ENCODE results near the gene OAT. TPM values are rescaled to one million over a fixed set of nuclear protein-coding genes. Genes with fewer than 3 reads are reported as not detected.

Gene OAT
- total RNA-seq, 1 donor from 2014 or later = 106 TPM

- Histone ChIP-seq H3K4me3 (ENCODE audit: low read length in 3 of 3) (no peak overlapping the region), H3K9ac (ENCODE audit: low read depth in 1 of 3, low read length in 3 of 3) (no peak overlapping the region), H3K27ac (ENCODE audit: low read depth, low read length) (no peak overlapping the region), H3K27me3 (ENCODE audit: control insufficient read depth in 3 of 3, insufficient read depth in 3 of 3, low read length in 3 of 3) (peaks cover 12 to 21% (median 20%) of the 10 kb centered on the region in 3 donors), H3K36me3 (ENCODE audit: control insufficient read depth in 3 of 3, insufficient read depth in 3 of 3, low read length in 3 of 3) (no peaks in the 10 kb centered on the region), H3K4me1 (ENCODE audit: control insufficient read depth in 3 of 3, insufficient read depth in 3 of 3, low read length in 3 of 3) (peaks cover 0 to under 1% (median 0%) of the 10 kb centered on the region in 3 donors), H3K9me3 (ENCODE audit: control insufficient read depth in 3 of 3, low read length in 3 of 3) (no peaks in the 10 kb centered on the region)
Measured at GRCh38 chr10:124383496-124383895, 35.2 kb downstream of the OAT start.

GRCh38 chr10:124381011-124381611, 37.6 kb downstream of the OAT start:
- H3K4me3 ChIP-seq (ENCODE audit: low read length in 3 of 3) = no peak overlapping the region
- H3K9me3 ChIP-seq (ENCODE audit: control insufficient read depth in 3 of 3, low read length in 3 of 3) = no peaks in the 10 kb centered on the region
- no peaks in the 10 kb centered on the region for H3K4me1 ChIP-seq (ENCODE audit: control insufficient read depth in 3 of 3, insufficient read depth in 3 of 3, low read length in 3 of 3)
- H3K27me3 ChIP-seq (ENCODE audit: control insufficient read depth in 3 of 3, insufficient read depth in 3 of 3, low read length in 3 of 3) = peaks cover 12 to 21% (median 20%) of the 10 kb centered on the region in 3 donors
- no peak overlapping the region for H3K27ac ChIP-seq (ENCODE audit: low read depth, low read length)
- H3K9ac ChIP-seq (ENCODE audit: low read depth in 1 of 3, low read length in 3 of 3) = no peak overlapping the region
- no peaks in the 10 kb centered on the region for H3K36me3 ChIP-seq (ENCODE audit: control insufficient read depth in 3 of 3, insufficient read depth in 3 of 3, low read length in 3 of 3)

- Histone ChIP-seq H3K36me3 (ENCODE audit: control insufficient read depth in 3 of 3, insufficient read depth in 3 of 3, low read length in 3 of 3) (no peaks in the 10 kb centered on the region), H3K9ac (ENCODE audit: low read depth in 1 of 3, low read length in 3 of 3) (no peak overlapping the region), H3K4me3 (ENCODE audit: low read length in 3 of 3) (no peak overlapping the region), H3K27ac (ENCODE audit: low read depth, low read length) (no peak overlapping the region), H3K4me1 (ENCODE audit: control insufficient read depth in 3 of 3, insufficient read depth in 3 of 3, low read length in 3 of 3) (no peaks in the 10 kb centered on the region), H3K9me3 (ENCODE audit: control insufficient read depth in 3 of 3, low read length in 3 of 3) (no peaks in the 10 kb centered on the region), H3K27me3 (ENCODE audit: control insufficient read depth in 3 of 3, insufficient read depth in 3 of 3, low read length in 3 of 3) (peaks cover 12 to 21% (median 20%) of the 10 kb centered on the region in 3 donors)
Measured at GRCh38 chr10:124380256-124380995, 38.3 kb downstream of the OAT start.

GRCh38 chr10:124379609-124380193, 39.0 kb downstream of the OAT start:
- Histone ChIP-seq H3K9me3 (ENCODE audit: control insufficient read depth in 3 of 3, low read length in 3 of 3) (no peaks in the 10 kb centered on the region), H3K27ac (ENCODE audit: low read depth, low read length) (no peak overlapping the region)

GRCh38 chr10:124378881-124379471, 39.7 kb downstream of the OAT start:
- H3K27me3 ChIP-seq (ENCODE audit: control insufficient read depth in 3 of 3, insufficient read depth in 3 of 3, low read length in 3 of 3) = peaks cover 12 to 21% (median 20%) of the 10 kb centered on the region in 3 donors

More at GRCh38 chr10:124379609-124380193, 39.0 kb downstream of the OAT start:
- Histone ChIP-seq H3K9ac (ENCODE audit: low read depth in 1 of 3, low read length in 3 of 3) (no peak overlapping the region), H3K27me3 (ENCODE audit: control insufficient read depth in 3 of 3, insufficient read depth in 3 of 3, low read length in 3 of 3) (peaks cover 12 to 21% (median 20%) of the 10 kb centered on the region in 3 donors), H3K4me1 (ENCODE audit: control insufficient read depth in 3 of 3, insufficient read depth in 3 of 3, low read length in 3 of 3) (no peaks in the 10 kb centered on the region), H3K36me3 (ENCODE audit: control insufficient read depth in 3 of 3, insufficient read depth in 3 of 3, low read length in 3 of 3) (no peaks in the 10 kb centered on the region), H3K4me3 (ENCODE audit: low read length in 3 of 3) (no peak overlapping the region)

GRCh38 chr10:124378271-124378670, 40.5 kb downstream of the OAT start:
- H3K4me1 ChIP-seq (ENCODE audit: control insufficient read depth in 3 of 3, insufficient read depth in 3 of 3, low read length in 3 of 3) = no peaks in the 10 kb centered on the region
- H3K9ac ChIP-seq (ENCODE audit: low read depth in 1 of 3, low read length in 3 of 3) = no peak overlapping the region
- no peaks in the 10 kb centered on the region for H3K9me3 ChIP-seq (ENCODE audit: control insufficient read depth in 3 of 3, low read length in 3 of 3)
- H3K27ac ChIP-seq (ENCODE audit: low read depth, low read length) = no peak overlapping the region
- peaks cover 12 to 21% (median 20%) of the 10 kb centered on the region in 3 donors for H3K27me3 ChIP-seq (ENCODE audit: control insufficient read depth in 3 of 3, insufficient read depth in 3 of 3, low read length in 3 of 3)
- no peak overlapping the region for H3K4me3 ChIP-seq (ENCODE audit: low read length in 3 of 3)
- H3K36me3 ChIP-seq (ENCODE audit: control insufficient read depth in 3 of 3, insufficient read depth in 3 of 3, low read length in 3 of 3) = no peaks in the 10 kb centered on the region

More at GRCh38 chr10:124378881-124379471, 39.7 kb downstream of the OAT start:
- no peaks in the 10 kb centered on the region for H3K4me1 ChIP-seq (ENCODE audit: control insufficient read depth in 3 of 3, insufficient read depth in 3 of 3, low read length in 3 of 3)
- H3K27ac ChIP-seq (ENCODE audit: low read depth, low read length) = no peak overlapping the region
- no peaks in the 10 kb centered on the region for H3K36me3 ChIP-seq (ENCODE audit: control insufficient read depth in 3 of 3, insufficient read depth in 3 of 3, low read length in 3 of 3)
- no peaks in the 10 kb centered on the region for H3K9me3 ChIP-seq (ENCODE audit: control insufficient read depth in 3 of 3, low read length in 3 of 3)
- no peak overlapping the region for H3K4me3 ChIP-seq (ENCODE audit: low read length in 3 of 3)
- H3K9ac ChIP-seq (ENCODE audit: low read depth in 1 of 3, low read length in 3 of 3) = no peak overlapping the region

- Histone ChIP-seq H3K9me3 (ENCODE audit: control insufficient read depth in 3 of 3, low read length in 3 of 3) (no peaks in the 10 kb centered on the region), H3K27me3 (ENCODE audit: control insufficient read depth in 3 of 3, insufficient read depth in 3 of 3, low read length in 3 of 3) (peaks cover 12 to 21% (median 20%) of the 10 kb centered on the region in 3 donors), H3K4me1 (ENCODE audit: control insufficient read depth in 3 of 3, insufficient read depth in 3 of 3, low read length in 3 of 3) (no peaks in the 10 kb centered on the region), H3K4me3 (ENCODE audit: low read length in 3 of 3) (no peak overlapping the region), H3K36me3 (ENCODE audit: control insufficient read depth in 3 of 3, insufficient read depth in 3 of 3, low read length in 3 of 3) (no peaks in the 10 kb centered on the region), H3K27ac (ENCODE audit: low read depth, low read length) (no peak overlapping the region), H3K9ac (ENCODE audit: low read depth in 1 of 3, low read length in 3 of 3) (no peak overlapping the region)
Measured at GRCh38 chr10:124377101-124377500, 41.6 kb downstream of the OAT start.

GRCh38 chr10:124376411-124376810, 42.3 kb downstream of the OAT start:
- no peak overlapping the region for H3K4me3 ChIP-seq (ENCODE audit: low read length in 3 of 3)
- H3K9me3 ChIP-seq (ENCODE audit: control insufficient read depth in 3 of 3, low read length in 3 of 3) = no peaks in the 10 kb centered on the region
- peaks cover 9 to 17% (median 15%) of the 10 kb centered on the region in 3 donors for H3K27me3 ChIP-seq (ENCODE audit: control insufficient read depth in 3 of 3, insufficient read depth in 3 of 3, low read length in 3 of 3)
- H3K4me1 ChIP-seq (ENCODE audit: control insufficient read depth in 3 of 3, insufficient read depth in 3 of 3, low read length in 3 of 3) = no peaks in the 10 kb centered on the region
- no peaks in the 10 kb centered on the region for H3K36me3 ChIP-seq (ENCODE audit: control insufficient read depth in 3 of 3, insufficient read depth in 3 of 3, low read length in 3 of 3)
- H3K27ac ChIP-seq (ENCODE audit: low read depth, low read length) = no peak overlapping the region
- no peak overlapping the region for H3K9ac ChIP-seq (ENCODE audit: low read depth in 1 of 3, low read length in 3 of 3)

GRCh38 chr10:124375691-124376090, 43.0 kb downstream of the OAT start:
- Histone ChIP-seq H3K27me3 (ENCODE audit: control insufficient read depth in 3 of 3, insufficient read depth in 3 of 3, low read length in 3 of 3) (peaks cover 5 to 14% (median 8%) of the 10 kb centered on the region in 3 donors), H3K9ac (ENCODE audit: low read depth in 1 of 3, low read length in 3 of 3) (no peak overlapping the region), H3K4me3 (ENCODE audit: low read length in 3 of 3) (no peak overlapping the region), H3K9me3 (ENCODE audit: control insufficient read depth in 3 of 3, low read length in 3 of 3) (no peaks in the 10 kb centered on the region), H3K4me1 (ENCODE audit: control insufficient read depth in 3 of 3, insufficient read depth in 3 of 3, low read length in 3 of 3) (no peaks in the 10 kb centered on the region), H3K27ac (ENCODE audit: low read depth, low read length) (no peak overlapping the region), H3K36me3 (ENCODE audit: control insufficient read depth in 3 of 3, insufficient read depth in 3 of 3, low read length in 3 of 3) (no peaks in the 10 kb centered on the region)

GRCh38 chr10:124375353-124375614, 43.4 kb downstream of the OAT start:
- Histone ChIP-seq H3K4me3 (ENCODE audit: low read length in 3 of 3) (no peak overlapping the region), H3K9me3 (ENCODE audit: control insufficient read depth in 3 of 3, low read length in 3 of 3) (no peaks in the 10 kb centered on the region), H3K27me3 (ENCODE audit: control insufficient read depth in 3 of 3, insufficient read depth in 3 of 3, low read length in 3 of 3) (peaks cover 2 to 12% (median 4%) of the 10 kb centered on the region in 3 donors), H3K27ac (ENCODE audit: low read depth, low read length) (no peak overlapping the region), H3K36me3 (ENCODE audit: control insufficient read depth in 3 of 3, insufficient read depth in 3 of 3, low read length in 3 of 3) (no peaks in the 10 kb centered on the region), H3K9ac (ENCODE audit: low read depth in 1 of 3, low read length in 3 of 3) (no peak overlapping the region), H3K4me1 (ENCODE audit: control insufficient read depth in 3 of 3, insufficient read depth in 3 of 3, low read length in 3 of 3) (no peaks in the 10 kb centered on the region)

All from skeletal muscle tissue (tissue), 4 donors.